Endothelial cell of umbilical vein (primary cell): ENCODE measurements around the gene ME3. TPM values are rescaled to one million over a fixed set of nuclear protein-coding genes. Genes with fewer than 3 reads are reported as not detected.

ENCODE experiments used
- BruUV-seq: library from RNA; stranded (reverse); fragments of 400-500 nt; replicated peaks from 2 replicates; lab custom pipeline; 2021; lab: Mats Ljungman, UMichigan
- CTCF ChIA-PET: fragments of 300-600, 350-600 bp; sonication (Branson Sonifier 250); formaldehyde crosslinking; loops from one replicate; lab custom pipeline; 2021; ENCODE audit warnings: antibody characterized with exemption, inconsistent platforms; lab: Charles Lee
- POLR2A ChIA-PET: fragments of 300-600, 350-600 bp; sonication (Branson Sonifier 250); formaldehyde crosslinking; loops from one replicate; lab custom pipeline; 2021; ENCODE audit warnings: antibody characterized with exemption, inconsistent platforms; lab: Charles Lee
- DNase-seq: peaks from one replicate; pipeline ENCODE4 v3.0.0-alpha.2; 2011; ENCODE audit warnings: low read depth, low spot score
- FAIRE-seq: peaks from 2 replicates; lab custom pipeline; 2011; peaks lifted over from hg19 to GRCh38; lab: Jason Lieb, UNC
- H2AFZ ChIP-seq: 2 replicates; pipeline ENCODE4 v1.6.0; 2012; ENCODE audit warnings: low read depth, low read length, control low read depth, inconsistent platforms
- H3K27ac ChIP-seq: 2 replicates; pipeline ENCODE4 v1.5.1; 2011; ENCODE audit warnings: low read depth, mild to moderate bottlenecking, control low read depth, low read length, moderate library complexity; ENCODE audit not compliant: insufficient read depth
- H3K27me3 ChIP-seq, 2 experiments: 2 replicates each; pipeline versions ENCODE4 v1.6.0 to v1.6.1; 2011; ENCODE audit warnings: low read length in 2 of 2, mixed read lengths in 1 of 2; ENCODE audit not compliant: control insufficient read depth in 2 of 2, insufficient read depth in 2 of 2
- H3K36me3 ChIP-seq, 2 experiments: 2 replicates in 1 of 2; 3 replicates in 1 of 2; pipeline ENCODE4 v1.5.1; 2011; ENCODE audit warnings: low read length in 2 of 2, mild to moderate bottlenecking in 1 of 2, moderate library complexity in 1 of 2; ENCODE audit not compliant: control insufficient read depth in 2 of 2, insufficient read depth in 2 of 2; ENCODE audit errors: extremely low read depth in 1 of 2
- H3K4me1 ChIP-seq: 3 replicates; pipeline ENCODE4 v1.5.1; 2011; ENCODE audit warnings: mild to moderate bottlenecking, low read length; ENCODE audit not compliant: control insufficient read depth, insufficient read depth; ENCODE audit errors: extremely low read depth
- H3K4me2 ChIP-seq: 2 replicates; pipeline ENCODE4 v1.6.1; 2011; ENCODE audit warnings: low read length, control low read depth, mixed read lengths; ENCODE audit not compliant: insufficient read depth
- H3K4me3 ChIP-seq, 3 experiments: fragments of 200-600 bp in 1 of 3; sonication (generic), shearing (Covaris generic) in 1 of 3; replicated peaks in 1 of 3; 2 replicates each; pipeline ENCODE4 v1.5.1; 2011 to 2016; ENCODE audit warnings: control low read depth in 3 of 3, low read length in 3 of 3, mild to moderate bottlenecking in 2 of 3, inconsistent platforms in 1 of 3, low read depth in 1 of 3, moderate library complexity in 1 of 3; ENCODE audit not compliant: insufficient read depth in 1 of 3
- H3K79me2 ChIP-seq: 2 replicates; pipeline ENCODE4 v1.6.0; 2012; ENCODE audit warnings: low read length, inconsistent platforms; ENCODE audit not compliant: control insufficient read depth, insufficient read depth
- H3K9ac ChIP-seq: replicated peaks from 2 replicates; pipeline ENCODE3; 2011; ENCODE audit warnings: low read length, control low read depth; ENCODE audit not compliant: insufficient read depth; ENCODE audit errors: extremely low read depth
- H3K9me1 ChIP-seq: replicated peaks from 3 replicates; pipeline ENCODE4 v1.6.0; 2011; ENCODE audit warnings: mild to moderate bottlenecking, low read length; ENCODE audit not compliant: control insufficient read depth, insufficient read depth; ENCODE audit errors: extremely low read depth
- H3K9me3 ChIP-seq: replicated peaks from 2 replicates; pipeline ENCODE4 v1.5.1; 2012; ENCODE audit warnings: low read length, inconsistent platforms; ENCODE audit not compliant: control insufficient read depth, insufficient read depth
- H4K20me1 ChIP-seq: replicated peaks from 2 replicates; pipeline ENCODE3; 2011; ENCODE audit warnings: mild to moderate bottlenecking, low read length; ENCODE audit not compliant: control insufficient read depth, insufficient read depth; ENCODE audit errors: extremely low read depth
- CTCF ChIP-seq, 2 donors: IDR thresholded peaks; 1 replicate in 1 of 2; 2 replicates in 1 of 2; pipeline ENCODE4 v1.5.1; 2011; ENCODE audit warnings: low read length in 2 of 2, mild to moderate bottlenecking in 2 of 2, moderate library complexity in 2 of 2, control low read depth in 1 of 2, inconsistent platforms in 1 of 2, low read depth in 1 of 2; ENCODE audit not compliant: insufficient read depth in 1 of 2; ENCODE audit errors: extremely low read depth in 1 of 2
- EZH2 ChIP-seq: IDR thresholded peaks from 2 replicates; pipeline ENCODE4 v1.6.1; 2012; ENCODE audit warnings: borderline replicate concordance, low read depth, mild to moderate bottlenecking, moderate library complexity, low read length, inconsistent platforms; ENCODE audit not compliant: severe bottlenecking
- FOS ChIP-seq: IDR thresholded peaks from 2 replicates; pipeline ENCODE4 v1.6.1; 2011; ENCODE audit warnings: mild to moderate bottlenecking, low read length, moderate library complexity, borderline replicate concordance; ENCODE audit not compliant: insufficient read depth
- GATA2 ChIP-seq: IDR thresholded peaks from 2 replicates; pipeline ENCODE4 v1.7.0; 2011; ENCODE audit warnings: low read depth, mild to moderate bottlenecking, moderate library complexity, mixed read lengths, low read length; ENCODE audit not compliant: insufficient read length, insufficient read depth
- JUN ChIP-seq: IDR thresholded peaks from 2 replicates; pipeline ENCODE4 v1.6.1; 2011; ENCODE audit warnings: borderline replicate concordance, low read depth; ENCODE audit not compliant: insufficient read length, insufficient read depth
- MYC ChIP-seq: IDR thresholded peaks from one replicate; pipeline ENCODE4 v1.6.1; 2011; ENCODE audit warnings: mild to moderate bottlenecking, low read depth, low read length
- POLR2A ChIP-seq: IDR thresholded peaks from 2 replicates; pipeline ENCODE4 v1.6.1; 2012; ENCODE audit warnings: low read depth, mild to moderate bottlenecking, control low read depth, low read length
- POLR2AphosphoS5 ChIP-seq: IDR thresholded peaks from 2 replicates; pipeline ENCODE4 v1.6.1; 2012; ENCODE audit warnings: low read depth, mild to moderate bottlenecking, control low read depth, low read length, moderate library complexity; ENCODE audit not compliant: insufficient read depth
- dilution Hi-C: fragments of 300-500 bp; cut with MboI; formaldehyde crosslinking; loops from one replicate; pipeline ENCODE4 v1.15.0; 2019; ENCODE audit warnings: low sequenced_read_pairs; ENCODE audit not compliant: extremely low pct_ligation_motif_present
- intact Hi-C: fragments of 100-400 bp; cut with micrococcal nuclease; formaldehyde crosslinking; loops from one replicate; pipeline ENCODE4 v1.10.0; 2022
- polyA plus RNA-seq, 4 experiments: library from polyadenylated mRNA; depleted of rRNA in 3 of 4; stranded (reverse) in 3 of 4; unstranded in 1 of 4; fragments of >200 nt; gene quantifications; 2 replicates each; pipeline versions ENCODE4 v1.2.1 to v1.2.3, GENCODE V29; 2011 to 2012; ENCODE audit warnings: missing spikeins in 1 of 4
- total RNA-seq: library from RNA; stranded (reverse); gene quantifications from 2 replicates; pipeline ENCODE4 v1.2.3, GENCODE V29; 2021

The ME3 gene
- total and polyA plus RNA-seq, 2 donors (not counting 3 experiments of a cell fraction or from before 2014, with no cell fraction given): 26.9 to 30.4 TPM

- Histone ChIP-seq H3K9ac (no peak overlapping the region), H3K9me3 (no peaks in the 10 kb centered on the region), H3K4me3 (no peak overlapping the region), H3K9me1 (no peaks in the 10 kb centered on the region), H3K36me3 (no peaks in the 10 kb centered on the region), H3K27me3 (no peaks in the 10 kb centered on the region), H2AFZ (no peak overlapping the region), H3K27ac (no peak overlapping the region), H3K79me2 (no peaks in the 10 kb centered on the region), H3K4me2 (no peak overlapping the region), H3K4me1 (peaks cover 23% of the 10 kb centered on the region), H4K20me1 (no peaks in the 10 kb centered on the region)
- intact Hi-C loops: no loop called here
- dilution Hi-C loops: loop anchor here (25.0 kb wide), 1 partner anchor 99 kb away; no protein-coding TSS in a partner anchor
- DNase-seq: no peak
- TF ChIP-seq JUN (no peak), POLR2A (no peak), CTCF (IDR thresholded peaks at IDR 0.05; ENCODE audit: extremely low read depth in 1 of 2, insufficient read depth in 1 of 2, low read depth in 1 of 2, low read length in 2 of 2) (no peak), FOS (no peak)
- BruUV-seq: no TSS peak
- FAIRE-seq: no peak
- ChIA-PET POLR2A (no interaction called here), CTCF (no interaction called here)
Measured at GRCh38 chr11:86488553-86488952, 183.9 kb downstream of the ME3 start.

- no peaks in the 10 kb centered on the region for H3K36me3 ChIP-seq
- intact Hi-C loops (no loop called here), dilution Hi-C loops (loop anchor here (25.0 kb wide), 1 partner anchor 100 kb away; no protein-coding TSS in a partner anchor)
- H3K27ac ChIP-seq: no peak overlapping the region
- TF ChIP-seq GATA2: no peak
- TF ChIP-seq POLR2AphosphoS5: no peak
- TF ChIP-seq MYC: no peak
- TF ChIP-seq EZH2: no peak
- no peak for TF ChIP-seq POLR2A
- POLR2A ChIA-PET: no interaction called here
- BruUV-seq: no TSS peak
- no peaks in the 10 kb centered on the region for H3K9me1 ChIP-seq
- H3K4me2 ChIP-seq: no peak overlapping the region
- H4K20me1 ChIP-seq: no peaks in the 10 kb centered on the region
- H3K27me3 ChIP-seq: no peaks in the 10 kb centered on the region
- H3K4me1 ChIP-seq: peaks cover 32% of the 10 kb centered on the region
- DNase-seq (no peak), FAIRE-seq (no peak)
- CTCF ChIA-PET: no interaction called here
- H3K79me2 ChIP-seq: no peaks in the 10 kb centered on the region
- no peak overlapping the region for H3K4me3 ChIP-seq
- H3K9ac ChIP-seq: no peak overlapping the region
- no peaks in the 10 kb centered on the region for H3K9me3 ChIP-seq
- no peak overlapping the region for H2AFZ ChIP-seq
Measured at GRCh38 chr11:86487671-86488070, 184.7 kb downstream of the ME3 start.
